Subcutaneous abdominal adipose tissue (tissue), 5 donors: ENCODE results near the gene DDHD1.

Experiments
- H3K27ac ChIP-seq: one replicate; pipeline ENCODE4 v1.7.0; 2013; ENCODE audit warnings: low read depth, mild to moderate bottlenecking, inconsistent platforms, low read length, moderate library complexity
- H3K27me3 ChIP-seq, 5 donors: one replicate each; pipeline ENCODE4 v1.7.0; 2013; ENCODE audit warnings: low read length in 5 of 5, inconsistent platforms in 1 of 5; ENCODE audit not compliant: control insufficient read depth in 5 of 5, insufficient read depth in 4 of 5
- H3K36me3 ChIP-seq, 5 donors: one replicate each; pipeline ENCODE4 v1.7.0; 2013; ENCODE audit warnings: low read length in 5 of 5; ENCODE audit not compliant: control insufficient read depth in 5 of 5, insufficient read depth in 5 of 5
- H3K4me1 ChIP-seq, 5 donors: one replicate each; pipeline ENCODE4 v1.7.0; 2013; ENCODE audit warnings: low read length in 5 of 5, mild to moderate bottlenecking in 3 of 5, moderate library complexity in 1 of 5; ENCODE audit not compliant: control insufficient read depth in 5 of 5, insufficient read depth in 5 of 5
- H3K4me3 ChIP-seq, 5 donors: one replicate each; pipeline ENCODE4 v1.7.0; 2013; ENCODE audit warnings: low read length in 5 of 5, low read depth in 1 of 5
- H3K9ac ChIP-seq, 5 donors: one replicate each; pipeline ENCODE4 v1.7.0; 2013; ENCODE audit warnings: low read length in 5 of 5, mild to moderate bottlenecking in 4 of 5, moderate library complexity in 3 of 5
- H3K9me3 ChIP-seq, 5 donors: one replicate each; pipeline ENCODE4 v1.7.0; 2013; ENCODE audit warnings: low read length in 5 of 5; ENCODE audit not compliant: control insufficient read depth in 5 of 5
- donor health status: healthy.
- donor health status: healthy.
- donor health status: healthy.
- donor health status: healthy.
- donor health status: healthy.

Gene DDHD1

GRCh38 chr14:52987514-52987913, 165.6 kb downstream of the DDHD1 start:
- Histone ChIP-seq H3K36me3 (no peaks in the 10 kb centered on the region), H3K9ac (no peak overlapping the region), H3K9me3 (no peaks in the 10 kb centered on the region)

GRCh38 chr14:52987042-52987441, 166.1 kb downstream of the DDHD1 start:
- Histone ChIP-seq H3K9me3 (no peaks in the 10 kb centered on the region), H3K27ac (no peak overlapping the region), H3K9ac (no peak overlapping the region), H3K36me3 (no peaks in the 10 kb centered on the region), H3K4me3 (no peak overlapping the region), H3K27me3 (no peaks in the 10 kb centered on the region), H3K4me1 (no peaks in the 10 kb centered on the region)

More at GRCh38 chr14:52987514-52987913, 165.6 kb downstream of the DDHD1 start:
- Histone ChIP-seq H3K27me3 (no peaks in the 10 kb centered on the region), H3K4me3 (no peak overlapping the region), H3K27ac (no peak overlapping the region), H3K4me1 (no peaks in the 10 kb centered on the region)
